Fibroblast of lung (primary cell): Measurements from ENCODE around the gene PGLYRP1.

Experiments
- CTCF ChIP-seq, 2 donors: IDR thresholded peaks in 1 of 2; conservative IDR thresholded peaks in 1 of 2; 1 replicate in 1 of 2; 2 replicates in 1 of 2; pipeline ENCODE4 v1.5.1; 2011 to 2012; ENCODE audit warnings: low read length in 2 of 2, control low read depth in 1 of 2, inconsistent platforms in 1 of 2, low read depth in 1 of 2, mild to moderate bottlenecking in 1 of 2
- EZH2 ChIP-seq: IDR thresholded peaks from 2 replicates; pipeline ENCODE4 v1.5.1; 2012; ENCODE audit warnings: low read length, control low read depth, mild to moderate bottlenecking; ENCODE audit errors: missing control alignments

- TF ChIP-seq CTCF (conservative IDR thresholded peaks at IDR 0.05 in 1 of 2, IDR thresholded peaks at IDR 0.05 in 1 of 2; ENCODE audit: low read depth in 1 of 2, low read length in 2 of 2) (no peak), EZH2 (no peak)
These were observed 20.7 kb upstream of the PGLYRP1 start for GRCh38 chr19:46043519-46043918.
